Spleen (tissue), 7 donors: ENCODE measurements around the gene FIBCD1.

Experiments
- POLR2A ChIP-seq, 3 donors: fragments of 450-650 bp; IDR thresholded peaks; one replicate each; pipeline ENCODE4 v1.5.1; 2017; ENCODE audit warnings: antibody characterized with exemption in 3 of 3, mild to moderate bottlenecking in 1 of 3
- TF ChIP-seq, protein P1 (sequence below), 11 experiments: fragments of 200-600 bp in 7 of 11; fragments of 450-650 bp in 4 of 11; sonication (generic) in 4 of 11; IDR thresholded peaks in 8 of 11; conservative IDR thresholded peaks in 3 of 11; 1 replicate in 7 of 11; 2 replicates in 4 of 11; pipeline versions ENCODE4 v1.4.0 to v1.8.0; 2016 to 2021; ENCODE audit warnings: antibody characterized with exemption in 11 of 11, inconsistent platforms in 4 of 11, mild to moderate bottlenecking in 1 of 11
- donor health status: DM: no; HTN: no; CAD: no; lungs with moderate emphysema.
- donor health status: DM: no; HTN: no; CAD: no.
- donor health status: DM: no; HTN: no; CAD: no.

DNA sequence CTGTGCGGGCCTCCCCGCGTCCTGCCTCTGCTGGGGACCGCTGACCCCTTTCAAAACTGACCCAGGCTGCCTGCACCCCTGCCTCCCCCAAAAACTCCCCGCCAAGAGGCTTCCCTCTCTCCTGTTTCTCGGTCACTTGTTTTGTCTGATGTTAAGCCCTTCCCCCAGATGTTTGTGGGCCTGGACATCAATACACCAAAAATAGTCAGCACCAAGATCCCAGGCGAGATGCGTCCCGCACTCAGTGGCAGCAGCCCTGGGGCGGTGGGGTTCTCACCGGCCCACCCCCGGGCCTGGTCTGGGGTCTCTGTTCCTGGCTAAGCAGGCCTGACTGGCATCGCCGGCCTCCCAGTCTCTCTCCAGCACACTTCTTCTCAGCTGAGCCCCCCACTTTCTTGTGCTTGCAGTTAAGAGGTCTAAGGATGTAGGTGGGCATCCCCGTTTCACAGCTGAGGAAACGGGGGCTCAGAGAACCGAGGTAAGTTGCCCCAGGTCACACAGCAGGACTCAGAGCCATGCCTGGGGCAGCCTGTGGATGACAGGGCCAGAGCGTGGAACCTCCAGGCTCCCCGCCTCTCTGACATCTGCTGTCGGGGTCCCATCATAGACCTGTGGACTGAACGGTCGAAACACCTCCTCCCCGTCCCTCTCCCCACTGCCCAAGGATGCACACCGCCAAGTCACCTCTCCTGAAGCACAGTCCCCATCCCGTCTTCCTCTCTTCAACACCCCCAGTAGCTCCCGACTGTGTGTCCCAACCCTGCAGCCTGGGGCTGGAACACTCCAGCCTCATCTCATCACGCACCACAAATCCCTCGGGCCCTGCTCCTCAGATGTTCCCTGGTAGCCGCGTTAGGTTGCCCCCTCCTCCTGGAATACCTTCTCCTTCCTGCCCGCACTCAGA is 16.8 kb downstream of the FIBCD1 start:
- TF ChIP-seq, protein P1, sequence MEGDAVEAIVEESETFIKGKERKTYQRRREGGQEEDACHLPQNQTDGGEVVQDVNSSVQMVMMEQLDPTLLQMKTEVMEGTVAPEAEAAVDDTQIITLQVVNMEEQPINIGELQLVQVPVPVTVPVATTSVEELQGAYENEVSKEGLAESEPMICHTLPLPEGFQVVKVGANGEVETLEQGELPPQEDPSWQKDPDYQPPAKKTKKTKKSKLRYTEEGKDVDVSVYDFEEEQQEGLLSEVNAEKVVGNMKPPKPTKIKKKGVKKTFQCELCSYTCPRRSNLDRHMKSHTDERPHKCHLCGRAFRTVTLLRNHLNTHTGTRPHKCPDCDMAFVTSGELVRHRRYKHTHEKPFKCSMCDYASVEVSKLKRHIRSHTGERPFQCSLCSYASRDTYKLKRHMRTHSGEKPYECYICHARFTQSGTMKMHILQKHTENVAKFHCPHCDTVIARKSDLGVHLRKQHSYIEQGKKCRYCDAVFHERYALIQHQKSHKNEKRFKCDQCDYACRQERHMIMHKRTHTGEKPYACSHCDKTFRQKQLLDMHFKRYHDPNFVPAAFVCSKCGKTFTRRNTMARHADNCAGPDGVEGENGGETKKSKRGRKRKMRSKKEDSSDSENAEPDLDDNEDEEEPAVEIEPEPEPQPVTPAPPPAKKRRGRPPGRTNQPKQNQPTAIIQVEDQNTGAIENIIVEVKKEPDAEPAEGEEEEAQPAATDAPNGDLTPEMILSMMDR (IDR thresholded peaks at IDR 0.05 in 8 of 11, conservative IDR thresholded peaks at IDR 0.05 in 3 of 11) = no peak
- TF ChIP-seq POLR2A (IDR thresholded peaks at IDR 0.05) = no peak
